ENCODE data around the gene KLHDC8B.

KLHDC8B gene

GRCh38 chr3:49135499-49135898 lies 35.9 kb upstream of the KLHDC8B start:
- H3K36me3 ChIP-seq (ENCODE audit: insufficient read depth, low read length), result no peaks in the 10 kb centered on the region
- no peak overlapping the region for H3K9ac ChIP-seq (ENCODE audit: low read depth, low read length)
- H3K4me1 ChIP-seq (ENCODE audit: insufficient read depth, low read length), result peaks cover 4% of the 10 kb centered on the region
- no peaks in the 10 kb centered on the region for H3K9me3 ChIP-seq (ENCODE audit: control insufficient read depth, insufficient read depth, low read length)

GRCh38 chr3:49140080-49140479 lies 31.3 kb upstream of the KLHDC8B start:
- no peaks in the 10 kb centered on the region; the same call in 1 of the 2 replicates for H3K9me3 ChIP-seq (ENCODE audit: control insufficient read depth, insufficient read depth, low read length)
- H3K4me1 ChIP-seq (ENCODE audit: insufficient read depth, low read length), result no peaks in the 10 kb centered on the region
- no peak overlapping the region for H3K9ac ChIP-seq (ENCODE audit: low read depth, low read length)
- H3K36me3 ChIP-seq (ENCODE audit: insufficient read depth, low read length), result no peaks in the 10 kb centered on the region

- H3K4me1 ChIP-seq (ENCODE audit: insufficient read depth, low read length), result no peaks in the 10 kb centered on the region
- no peaks in the 10 kb centered on the region for H3K36me3 ChIP-seq (ENCODE audit: insufficient read depth, low read length)
- H3K9ac ChIP-seq (ENCODE audit: low read depth, low read length), result no peak overlapping the region
- no peaks in the 10 kb centered on the region for H3K9me3 ChIP-seq (ENCODE audit: control insufficient read depth, insufficient read depth, low read length)
These were observed 23.2 kb upstream of the KLHDC8B start for GRCh38 chr3:49148159-49148558.

GRCh38 chr3:49151610-49152009 lies 19.8 kb upstream of the KLHDC8B start:
- Histone ChIP-seq H3K36me3 (ENCODE audit: insufficient read depth, low read length) (no peaks in the 10 kb centered on the region), H3K9ac (ENCODE audit: low read depth, low read length) (no peak overlapping the region), H3K4me1 (ENCODE audit: insufficient read depth, low read length) (no peaks in the 10 kb centered on the region), H3K9me3 (ENCODE audit: control insufficient read depth, insufficient read depth, low read length) (no peaks in the 10 kb centered on the region)

- no peak overlapping the region for H3K9ac ChIP-seq (ENCODE audit: low read depth, low read length)
- no peaks in the 10 kb centered on the region for H3K4me1 ChIP-seq (ENCODE audit: insufficient read depth, low read length)
- H3K36me3 ChIP-seq (ENCODE audit: insufficient read depth, low read length), result no peaks in the 10 kb centered on the region
- H3K9me3 ChIP-seq (ENCODE audit: control insufficient read depth, insufficient read depth, low read length), result no peaks in the 10 kb centered on the region
These were observed 18.0 kb upstream of the KLHDC8B start for GRCh38 chr3:49153349-49153912.

GRCh38 chr3:49157289-49157688 lies 14.1 kb upstream of the KLHDC8B start:
- no peaks in the 10 kb centered on the region for H3K4me1 ChIP-seq (ENCODE audit: insufficient read depth, low read length)
- H3K9ac ChIP-seq (ENCODE audit: low read depth, low read length), result no peak overlapping the region
- H3K9me3 ChIP-seq (ENCODE audit: control insufficient read depth, insufficient read depth, low read length), result no peaks in the 10 kb centered on the region
- no peaks in the 10 kb centered on the region for H3K36me3 ChIP-seq (ENCODE audit: insufficient read depth, low read length)

GRCh38 chr3:49158103-49158709 lies 13.2 kb upstream of the KLHDC8B start:
- H3K9ac ChIP-seq (ENCODE audit: low read depth, low read length), result no peak overlapping the region
- no peaks in the 10 kb centered on the region for H3K9me3 ChIP-seq (ENCODE audit: control insufficient read depth, insufficient read depth, low read length)
- no peaks in the 10 kb centered on the region for H3K36me3 ChIP-seq (ENCODE audit: insufficient read depth, low read length)
- no peaks in the 10 kb centered on the region for H3K4me1 ChIP-seq (ENCODE audit: insufficient read depth, low read length)

- Histone ChIP-seq H3K4me1 (ENCODE audit: insufficient read depth, low read length) (no peaks in the 10 kb centered on the region), H3K9me3 (ENCODE audit: control insufficient read depth, insufficient read depth, low read length) (no peaks in the 10 kb centered on the region), H3K36me3 (ENCODE audit: insufficient read depth, low read length) (peaks cover 5% of the 10 kb centered on the region), H3K9ac (ENCODE audit: low read depth, low read length) (no peak overlapping the region)
These were observed 12.6 kb upstream of the KLHDC8B start for GRCh38 chr3:49158792-49159191.

- Histone ChIP-seq H3K36me3 (ENCODE audit: insufficient read depth, low read length) (peaks cover 5% of the 10 kb centered on the region), H3K9ac (ENCODE audit: low read depth, low read length) (no peak overlapping the region), H3K9me3 (ENCODE audit: control insufficient read depth, insufficient read depth, low read length) (no peaks in the 10 kb centered on the region), H3K4me1 (ENCODE audit: insufficient read depth, low read length) (peaks cover 3% of the 10 kb centered on the region; the same call in 1 of the 2 replicates)
These were observed 10.2 kb upstream of the KLHDC8B start for GRCh38 chr3:49161197-49161596.

GRCh38 chr3:49161808-49162530 lies 9.4 kb upstream of the KLHDC8B start:
- no peak overlapping the region for H3K9ac ChIP-seq (ENCODE audit: low read depth, low read length)
- peaks cover 5% of the 10 kb centered on the region for H3K36me3 ChIP-seq (ENCODE audit: insufficient read depth, low read length)
- peaks cover 8% of the 10 kb centered on the region; the same call in 1 of the 2 replicates for H3K4me1 ChIP-seq (ENCODE audit: insufficient read depth, low read length)
- no peaks in the 10 kb centered on the region for H3K9me3 ChIP-seq (ENCODE audit: control insufficient read depth, insufficient read depth, low read length)

GRCh38 chr3:49162751-49163419 lies 8.5 kb upstream of the KLHDC8B start:
- Histone ChIP-seq H3K36me3 (ENCODE audit: insufficient read depth, low read length) (peaks cover 5% of the 10 kb centered on the region), H3K9ac (ENCODE audit: low read depth, low read length) (no peak overlapping the region), H3K9me3 (ENCODE audit: control insufficient read depth, insufficient read depth, low read length) (no peaks in the 10 kb centered on the region), H3K4me1 (ENCODE audit: insufficient read depth, low read length) (peaks cover 8% of the 10 kb centered on the region; the same call in 1 of the 2 replicates)

GRCh38 chr3:49163609-49164008 lies 7.8 kb upstream of the KLHDC8B start:
- H3K4me1 ChIP-seq (ENCODE audit: insufficient read depth, low read length), result peaks cover 8% of the 10 kb centered on the region; the same call in 1 of the 2 replicates
- no peak overlapping the region for H3K9ac ChIP-seq (ENCODE audit: low read depth, low read length)
- peaks cover 5% of the 10 kb centered on the region for H3K36me3 ChIP-seq (ENCODE audit: insufficient read depth, low read length)
- no peaks in the 10 kb centered on the region for H3K9me3 ChIP-seq (ENCODE audit: control insufficient read depth, insufficient read depth, low read length)

GRCh38 chr3:49164983-49165720 lies 6.2 kb upstream of the KLHDC8B start:
- Histone ChIP-seq H3K9ac (ENCODE audit: low read depth, low read length) (peak overlapping the region; percentile 78), H3K4me1 (ENCODE audit: insufficient read depth, low read length) (peaks cover 8% of the 10 kb centered on the region; the same call in 1 of the 2 replicates), H3K36me3 (ENCODE audit: insufficient read depth, low read length) (peaks cover 5% of the 10 kb centered on the region), H3K9me3 (ENCODE audit: control insufficient read depth, insufficient read depth, low read length) (no peaks in the 10 kb centered on the region)
